Occipital lobe (tissue), 2 donors: Measurements from ENCODE around the gene SORCS3. TPM values are rescaled to one million over a fixed set of nuclear protein-coding genes. Genes with fewer than 3 reads are reported as not detected.
A peak's percentile ranks its signal among the peaks of the same experiment; 100 is the strongest.
"Not testable (repeated sequence)": the region's sequence is repeated elsewhere in the genome, so short reads cannot be mapped to it uniquely, and the experiment has no call there.

Source experiments
- DNase-seq: peaks from one replicate; lab custom pipeline; 2025; lab: John Stamatoyannopoulos, UW
- total RNA-seq: library from RNA; depleted of rRNA; stranded (reverse); fragments of >200 nt; gene quantifications from one replicate; pipeline ENCODE4 v1.2.3, GENCODE V29; 2014

The SORCS3 gene
- total RNA-seq, 1 donor from 2014 or later = 23.7 TPM

GRCh38 chr10:104689547-104689946 lies 48.5 kb downstream of the SORCS3 start:
- no peak for DNase-seq

DNA sequence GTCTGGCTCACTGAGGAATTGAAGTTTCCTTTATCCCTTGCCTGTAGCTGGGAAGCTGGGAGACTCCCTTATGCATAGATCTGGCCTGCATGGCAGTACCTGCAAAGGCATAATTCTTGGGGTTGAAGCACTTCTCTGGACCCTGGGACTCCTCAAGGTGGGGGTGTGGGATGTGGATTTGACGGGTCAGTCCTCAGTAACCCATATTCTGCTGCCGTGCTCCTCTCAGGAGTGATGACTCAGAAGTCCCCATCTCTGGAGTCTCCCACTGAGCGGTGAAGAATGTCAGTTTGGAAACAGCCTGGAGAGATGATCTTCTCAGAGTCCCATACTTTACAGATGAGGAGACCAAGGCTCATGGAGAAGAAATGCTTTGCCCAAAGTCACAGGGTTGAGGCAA lies 49.0 kb downstream of the SORCS3 start:
- no peak for DNase-seq

- DNase-seq = no peak
Measured at GRCh38 chr10:104690959-104691358, 49.9 kb downstream of the SORCS3 start.

GRCh38 chr10:104694074-104694473 lies 53.0 kb downstream of the SORCS3 start:
- DNase-seq = no peak

DNA sequence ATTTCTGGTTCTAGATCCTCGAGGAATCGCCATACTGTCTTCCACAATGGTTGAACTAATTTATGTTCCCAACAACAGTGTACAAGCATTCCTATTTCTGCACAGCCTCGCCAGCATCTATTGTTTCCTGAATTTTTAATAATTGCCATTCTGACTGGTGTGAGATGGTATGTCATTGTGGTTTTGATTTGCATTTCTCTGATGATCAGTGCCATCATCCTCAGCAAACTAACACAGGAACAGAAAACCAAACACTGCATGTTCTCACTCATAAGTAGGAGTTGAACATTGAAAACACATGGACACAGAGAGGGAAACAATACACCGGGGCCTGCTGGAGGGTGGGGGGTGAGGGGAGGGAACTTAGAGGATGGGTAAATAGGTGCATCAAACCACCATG lies 62.2 kb downstream of the SORCS3 start:
- DNase-seq = not testable (repeated sequence)

DNA sequence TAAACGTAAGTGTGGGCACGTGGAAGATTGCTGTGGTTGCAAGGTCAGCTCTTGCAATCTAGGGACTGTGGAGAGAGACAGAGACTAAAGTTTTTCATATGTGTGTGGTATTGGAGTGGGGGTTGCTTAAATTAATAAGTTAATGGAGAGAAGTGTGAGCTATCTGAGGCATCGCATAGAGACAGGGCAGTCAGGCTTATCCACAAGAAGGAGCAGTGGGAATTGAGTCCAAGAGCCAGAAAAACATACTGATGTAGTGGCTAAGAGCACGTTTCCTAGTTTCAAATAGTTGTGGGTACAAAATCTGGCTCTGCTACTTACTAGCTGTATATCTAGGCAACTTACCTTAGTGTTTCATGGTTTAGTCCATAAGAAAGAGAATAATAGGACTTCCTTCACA lies 65.8 kb downstream of the SORCS3 start:
- DNase-seq = no peak

DNA sequence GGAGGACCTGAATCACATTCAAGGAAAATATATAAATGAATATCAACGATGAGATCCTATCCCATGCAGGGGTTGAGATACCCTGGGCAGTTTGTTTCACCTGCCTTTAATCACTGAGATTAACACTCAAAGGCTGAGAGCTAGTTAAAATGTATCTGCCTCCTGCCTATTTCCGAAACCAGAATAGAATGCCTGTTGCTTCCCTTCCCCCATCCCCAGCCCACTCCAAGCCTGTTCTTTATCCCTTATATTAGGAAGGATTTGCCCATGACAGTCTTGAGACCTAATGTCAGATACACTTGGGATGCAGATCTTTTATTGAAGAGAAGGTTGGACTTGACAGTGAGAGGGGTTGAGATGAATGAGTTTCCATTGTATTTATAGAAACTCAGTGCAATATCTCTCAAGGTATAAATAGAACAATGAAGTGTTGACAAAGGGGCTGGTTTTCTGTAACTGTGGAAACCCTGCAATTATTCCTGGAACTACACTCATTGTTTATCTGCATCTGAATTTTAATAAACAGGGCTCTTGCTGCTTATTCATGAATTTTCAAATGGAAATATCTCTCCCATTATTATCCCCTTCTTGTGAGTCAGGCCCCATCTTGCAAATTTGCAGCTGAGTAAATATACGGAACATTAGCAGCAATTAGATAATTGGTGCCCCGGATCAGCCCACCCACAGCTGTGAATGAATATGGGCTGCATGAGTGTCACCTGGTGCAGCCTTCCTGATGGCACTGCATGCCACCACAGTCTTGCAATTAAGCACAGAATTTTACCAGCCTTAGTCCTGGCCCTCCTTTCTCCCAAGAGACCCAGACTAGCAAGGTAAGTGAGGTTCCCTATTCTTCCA lies 66.7 kb downstream of the SORCS3 start:
- DNase-seq = no peak

DNA sequence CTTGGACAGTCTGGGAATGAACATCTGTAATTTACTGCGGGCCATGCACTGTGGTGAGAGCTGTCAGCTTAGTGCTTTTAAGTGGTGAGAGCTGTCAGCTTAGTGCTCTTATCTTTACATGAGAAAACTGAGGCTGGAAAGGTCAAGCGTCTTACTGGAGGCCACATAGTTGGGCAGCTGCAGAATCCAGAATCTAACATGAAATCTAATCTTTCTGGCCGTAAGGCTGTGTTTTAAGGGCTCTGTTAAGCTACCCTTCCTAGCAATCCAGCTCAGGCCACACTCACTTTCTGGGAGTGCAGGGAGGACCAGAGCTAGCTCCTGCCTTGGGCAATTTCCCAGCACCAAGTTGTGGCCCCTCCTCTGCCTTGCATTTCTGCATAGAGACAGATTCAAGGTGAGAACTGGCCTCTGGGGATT lies 70.2 kb downstream of the SORCS3 start:
- DNase-seq = no peak

GRCh38 chr10:104730593-104730992 lies 89.5 kb downstream of the SORCS3 start:
- DNase-seq = not testable (repeated sequence)

- DNase-seq = no peak
Measured at GRCh38 chr10:104731192-104731591, 90.1 kb downstream of the SORCS3 start.

DNA sequence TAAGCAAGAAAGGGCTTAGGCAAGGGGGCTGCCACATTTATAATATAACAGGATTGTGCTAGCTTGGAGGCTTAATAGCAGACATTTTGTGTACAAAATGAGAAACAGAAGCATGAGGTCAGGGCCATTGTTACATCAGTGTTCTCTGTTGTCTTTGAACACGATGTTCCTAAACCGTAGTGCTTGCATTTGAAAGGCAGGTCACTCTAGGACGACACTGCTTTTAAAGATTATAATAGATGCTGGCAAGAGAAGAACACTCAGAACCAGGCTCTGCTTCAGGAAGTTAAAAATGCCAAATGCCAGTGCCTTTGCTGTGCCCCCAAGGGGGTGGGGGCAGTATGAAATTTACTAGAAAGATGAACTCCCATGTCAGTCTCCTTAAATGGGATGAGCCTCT lies 91.1 kb downstream of the SORCS3 start:
- DNase-seq = no peak

DNA sequence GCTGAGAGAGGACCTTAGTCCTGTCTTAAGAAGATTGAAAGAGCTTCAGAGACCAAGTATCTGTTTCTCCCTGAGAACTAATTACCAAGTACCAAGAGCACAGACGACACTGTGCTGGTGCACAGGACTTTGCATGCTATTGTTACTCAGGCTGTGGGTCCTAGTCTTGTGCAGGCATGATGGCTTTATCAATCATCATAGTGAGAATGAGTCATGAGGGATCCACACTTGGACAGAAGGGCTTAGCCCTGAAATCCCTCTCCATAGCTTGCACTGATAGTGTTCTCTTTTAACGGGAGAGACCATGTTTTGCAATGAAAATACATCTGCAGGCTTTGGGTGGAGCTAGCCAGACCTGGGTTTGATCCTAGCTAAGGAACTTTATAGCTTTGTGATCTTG lies 93.3 kb downstream of the SORCS3 start:
- no peak for DNase-seq

DNA sequence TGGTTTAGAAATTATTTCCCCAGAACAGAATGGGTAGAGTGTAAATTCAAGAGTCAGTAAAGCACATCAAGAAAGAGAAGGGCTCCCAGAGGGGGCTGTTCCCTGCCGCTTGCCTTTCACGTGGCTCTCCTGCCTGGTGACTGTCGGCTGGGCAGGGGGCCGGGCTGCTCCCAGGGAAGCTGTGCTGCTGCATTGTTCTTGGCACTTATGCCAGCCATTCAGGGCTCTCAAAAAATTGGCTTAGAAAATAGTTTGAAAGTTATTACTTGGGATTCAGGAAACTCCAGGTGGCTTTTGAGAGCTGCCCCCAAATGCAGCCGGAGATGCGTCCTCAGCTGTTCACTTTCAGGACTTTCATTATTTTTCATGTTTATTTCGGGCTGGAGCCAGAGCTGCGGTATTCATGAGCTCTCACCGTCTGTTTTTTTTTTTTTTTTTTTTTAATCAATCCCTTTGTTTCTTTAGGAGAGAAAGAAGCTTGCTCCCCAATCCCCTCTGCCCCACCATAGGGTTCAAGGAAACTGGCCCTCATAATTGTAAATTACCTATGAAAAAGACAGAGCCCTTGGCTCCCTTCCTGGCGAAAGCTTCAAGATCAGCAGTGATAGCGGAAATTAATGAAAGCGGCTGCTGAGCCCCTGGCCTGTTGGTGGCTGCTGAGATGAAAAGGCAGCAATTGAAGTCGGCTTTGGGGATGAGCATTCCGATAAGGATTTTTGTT lies 94.1 kb downstream of the SORCS3 start:
- DNase-seq = no peak

- DNase-seq = no peak
Measured at GRCh38 chr10:104735757-104736391, 94.8 kb downstream of the SORCS3 start.

- no peak for DNase-seq
Measured at GRCh38 chr10:104741127-104741526, 100.0 kb downstream of the SORCS3 start.

- no peak for DNase-seq
Measured at GRCh38 chr10:104744052-104744451, 103.0 kb downstream of the SORCS3 start.

- DNase-seq = no peak
Measured at GRCh38 chr10:104750291-104750690, 109.2 kb downstream of the SORCS3 start.

GRCh38 chr10:104762793-104763192 lies 121.7 kb downstream of the SORCS3 start:
- DNase-seq = no peak

- DNase-seq = peak; percentile 40
Measured at GRCh38 chr10:104766341-104766740, 125.3 kb downstream of the SORCS3 start.

- no peak for DNase-seq
Measured at GRCh38 chr10:104767282-104767681, 126.2 kb downstream of the SORCS3 start.

- DNase-seq = no peak
Measured at GRCh38 chr10:104767745-104768144, 126.7 kb downstream of the SORCS3 start.

- DNase-seq = no peak
Measured at GRCh38 chr10:104773105-104773504, 132.0 kb downstream of the SORCS3 start.
